Measurements from ENCODE around the gene MRPS2. TPM values are rescaled to one million over a fixed set of nuclear protein-coding genes. Genes with fewer than 3 reads are reported as not detected.
"Not testable (repeated sequence)": the region's sequence is repeated elsewhere in the genome, so short reads cannot be mapped to it uniquely, and the experiment has no call there.

The MRPS2 gene
- total and polyA plus RNA-seq, 2 donors (not counting 3 experiments of a cell fraction or from before 2014, with no cell fraction given): 50.8 to 231 TPM

DNA sequence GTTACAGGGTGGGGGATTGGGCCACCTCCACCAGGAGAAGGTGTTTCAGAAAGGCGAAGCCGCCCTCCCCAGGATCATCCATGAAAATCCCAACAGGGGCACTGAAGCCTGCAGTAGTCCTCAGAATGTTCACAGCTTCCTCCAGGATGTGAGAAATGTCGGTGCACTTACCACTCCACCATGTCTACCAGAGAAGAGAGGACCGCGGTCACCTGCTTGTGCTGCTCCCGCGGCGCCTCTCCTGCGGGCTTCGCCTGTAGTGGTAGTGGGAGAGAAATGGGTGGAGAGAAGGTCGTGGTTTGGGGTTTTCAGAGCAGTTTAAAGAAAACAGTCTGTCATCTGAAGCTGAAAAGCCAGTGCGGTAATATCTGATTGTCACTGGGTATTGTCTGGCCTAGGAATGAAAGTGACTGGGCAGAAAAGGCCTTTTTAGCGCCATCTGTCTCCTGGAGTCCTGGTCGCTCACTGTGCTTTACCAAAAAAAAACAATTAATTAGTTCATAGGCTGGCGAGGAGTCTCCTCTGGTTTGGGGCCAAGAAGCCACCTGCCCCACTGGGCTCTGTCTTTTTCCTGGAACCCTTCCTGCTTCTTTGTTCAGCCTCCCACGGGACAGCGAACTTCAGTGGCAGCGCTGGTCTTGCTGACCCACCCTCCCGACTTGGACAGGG, 43.9 kb upstream of the MRPS2 start:
- Histone ChIP-seq H3K9me1 (replicated peaks; ENCODE audit: control insufficient read depth, extremely low read depth, insufficient read depth, low read length) (no peaks in the 10 kb centered on the region), H3K79me2 (ENCODE audit: control insufficient read depth, insufficient read depth, low read length) (no peaks in the 10 kb centered on the region), H3K4me1 (ENCODE audit: control insufficient read depth, extremely low read depth, insufficient read depth, low read length) (no peaks in the 10 kb centered on the region), H3K4me2 (ENCODE audit: insufficient read depth, low read length) (no peak overlapping the region), H3K36me3 (ENCODE audit: control insufficient read depth in 2 of 2, extremely low read depth in 1 of 2, insufficient read depth in 2 of 2, low read length in 2 of 2) (no peaks in the 10 kb centered on the region), H3K27ac (ENCODE audit: insufficient read depth, low read depth, low read length) (no peak overlapping the region), H3K9me3 (replicated peaks; ENCODE audit: control insufficient read depth, insufficient read depth, low read length) (no peaks in the 10 kb centered on the region), H2AFZ (ENCODE audit: low read depth, low read length) (no peak overlapping the region), H3K9ac (replicated peaks; ENCODE audit: extremely low read depth, insufficient read depth, low read length) (no peak overlapping the region), H3K27me3 (ENCODE audit: control insufficient read depth in 2 of 2, insufficient read depth in 2 of 2, low read length in 2 of 2) (peaks cover 0 to 2% of the 10 kb centered on the region in 2 experiments), H4K20me1 (replicated peaks; ENCODE audit: control insufficient read depth, extremely low read depth, insufficient read depth, low read length) (no peaks in the 10 kb centered on the region), H3K4me3 (replicated peaks in 1 of 3; ENCODE audit: insufficient read depth in 1 of 3, low read depth in 1 of 3, low read length in 3 of 3) (no peak overlapping the region)
- TF ChIP-seq, protein P1, sequence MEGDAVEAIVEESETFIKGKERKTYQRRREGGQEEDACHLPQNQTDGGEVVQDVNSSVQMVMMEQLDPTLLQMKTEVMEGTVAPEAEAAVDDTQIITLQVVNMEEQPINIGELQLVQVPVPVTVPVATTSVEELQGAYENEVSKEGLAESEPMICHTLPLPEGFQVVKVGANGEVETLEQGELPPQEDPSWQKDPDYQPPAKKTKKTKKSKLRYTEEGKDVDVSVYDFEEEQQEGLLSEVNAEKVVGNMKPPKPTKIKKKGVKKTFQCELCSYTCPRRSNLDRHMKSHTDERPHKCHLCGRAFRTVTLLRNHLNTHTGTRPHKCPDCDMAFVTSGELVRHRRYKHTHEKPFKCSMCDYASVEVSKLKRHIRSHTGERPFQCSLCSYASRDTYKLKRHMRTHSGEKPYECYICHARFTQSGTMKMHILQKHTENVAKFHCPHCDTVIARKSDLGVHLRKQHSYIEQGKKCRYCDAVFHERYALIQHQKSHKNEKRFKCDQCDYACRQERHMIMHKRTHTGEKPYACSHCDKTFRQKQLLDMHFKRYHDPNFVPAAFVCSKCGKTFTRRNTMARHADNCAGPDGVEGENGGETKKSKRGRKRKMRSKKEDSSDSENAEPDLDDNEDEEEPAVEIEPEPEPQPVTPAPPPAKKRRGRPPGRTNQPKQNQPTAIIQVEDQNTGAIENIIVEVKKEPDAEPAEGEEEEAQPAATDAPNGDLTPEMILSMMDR (IDR thresholded peaks at IDR 0.05; ENCODE audit: extremely low read depth in 1 of 2, insufficient read depth in 1 of 2, low read depth in 1 of 2, low read length in 2 of 2): no peak
- TF ChIP-seq, protein P2, sequence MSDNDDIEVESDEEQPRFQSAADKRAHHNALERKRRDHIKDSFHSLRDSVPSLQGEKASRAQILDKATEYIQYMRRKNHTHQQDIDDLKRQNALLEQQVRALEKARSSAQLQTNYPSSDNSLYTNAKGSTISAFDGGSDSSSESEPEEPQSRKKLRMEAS (IDR thresholded peaks at IDR 0.05; ENCODE audit: insufficient read depth, insufficient read length): no peak
- TF ChIP-seq POLR2AphosphoS5 (IDR thresholded peaks at IDR 0.05; ENCODE audit: insufficient read depth, low read depth, low read length): no peak
- no peak for TF ChIP-seq POLR2A (IDR thresholded peaks at IDR 0.05; ENCODE audit: low read depth, low read length)
- no peak for TF ChIP-seq GATA2 (IDR thresholded peaks at IDR 0.05; ENCODE audit: insufficient read depth, insufficient read length, low read depth, low read length)
- no peak for TF ChIP-seq EZH2 (IDR thresholded peaks at IDR 0.05; ENCODE audit: borderline replicate concordance, low read depth, low read length, severe bottlenecking)
- no peak for TF ChIP-seq MYC (IDR thresholded peaks at IDR 0.05; ENCODE audit: low read depth, low read length)
- no peak for TF ChIP-seq FOS (IDR thresholded peaks at IDR 0.05; ENCODE audit: borderline replicate concordance, insufficient read depth, low read length)
- TF ChIP-seq JUN (IDR thresholded peaks at IDR 0.05; ENCODE audit: borderline replicate concordance, insufficient read depth, insufficient read length, low read depth): no peak
- dilution Hi-C loops (cut with MboI; ENCODE audit: extremely low pct_ligation_motif_present, low sequenced_read_pairs) (no loop called here), intact Hi-C loops (cut with micrococcal nuclease) (no loop called here)
- FAIRE-seq: no peak
- CTCF ChIA-PET: no interaction called here
- POLR2A ChIA-PET: no interaction called here
- BruUV-seq (replicated peaks): no TSS peak
- DNase-seq (ENCODE audit: low read depth, low spot score): no peak

DNA sequence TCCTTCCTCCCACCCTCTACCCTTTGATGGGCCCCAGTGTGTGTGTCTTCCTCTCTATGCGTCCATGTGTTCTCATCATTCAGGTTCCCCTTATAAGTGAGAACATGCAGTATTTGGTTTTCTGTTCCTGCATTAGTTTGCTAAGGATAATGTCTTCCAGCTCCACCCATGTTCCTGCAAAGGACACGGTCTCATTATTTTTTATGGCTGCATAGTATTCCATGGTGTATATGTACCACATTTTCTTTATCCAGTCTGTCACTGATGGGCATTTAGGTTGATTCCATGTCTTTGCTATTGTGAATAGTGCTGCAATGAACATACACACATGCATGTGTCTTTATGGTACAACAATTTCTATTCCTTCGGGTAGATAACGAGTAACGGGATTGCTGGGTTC, 42.0 kb upstream of the MRPS2 start:
- H3K9ac ChIP-seq (replicated peaks; ENCODE audit: extremely low read depth, insufficient read depth, low read length); DNase-seq (ENCODE audit: low read depth, low spot score); H3K27me3 ChIP-seq (ENCODE audit: control insufficient read depth in 2 of 2, insufficient read depth in 2 of 2, low read length in 2 of 2); FAIRE-seq; H3K9me3 ChIP-seq (replicated peaks; ENCODE audit: control insufficient read depth, insufficient read depth, low read length); H3K36me3 ChIP-seq (ENCODE audit: control insufficient read depth in 2 of 2, extremely low read depth in 1 of 2, insufficient read depth in 2 of 2, low read length in 2 of 2); H4K20me1 ChIP-seq (replicated peaks; ENCODE audit: control insufficient read depth, extremely low read depth, insufficient read depth, low read length); dilution Hi-C loops (cut with MboI; ENCODE audit: extremely low pct_ligation_motif_present, low sequenced_read_pairs); intact Hi-C loops (cut with micrococcal nuclease); BruUV-seq (replicated peaks); H3K79me2 ChIP-seq (ENCODE audit: control insufficient read depth, insufficient read depth, low read length); POLR2A ChIA-PET; H3K4me1 ChIP-seq (ENCODE audit: control insufficient read depth, extremely low read depth, insufficient read depth, low read length); H3K4me3 ChIP-seq (replicated peaks in 1 of 3; ENCODE audit: insufficient read depth in 1 of 3, low read depth in 1 of 3, low read length in 3 of 3); H3K4me2 ChIP-seq (ENCODE audit: insufficient read depth, low read length); H3K9me1 ChIP-seq (replicated peaks; ENCODE audit: control insufficient read depth, extremely low read depth, insufficient read depth, low read length); CTCF ChIA-PET; H3K27ac ChIP-seq (ENCODE audit: insufficient read depth, low read depth, low read length); H2AFZ ChIP-seq (ENCODE audit: low read depth, low read length): not testable (repeated sequence)

All from endothelial cell of umbilical vein (primary cell).